SK-N-SH (cell line): ENCODE data around the gene STX3. TPM values are rescaled to one million over a fixed set of nuclear protein-coding genes. Genes with fewer than 3 reads are reported as not detected.
"Not testable (repeated sequence)": the region's sequence is repeated elsewhere in the genome, so short reads cannot be mapped to it uniquely, and the experiment has no call there.

Experiments used
- CTCF ChIA-PET: fragments of 300-600, 350-600 bp; formaldehyde crosslinking; extraction: SDS; loops from one replicate; lab custom pipeline; 2021; lab: Yijun Ruan, JAX
- POLR2A ChIA-PET: fragments of 350-600 bp; sonication (Branson Sonifier 250); formaldehyde crosslinking; extraction: SDS; loops from one replicate; lab custom pipeline; 2020; ENCODE audit warnings: antibody characterized with exemption, inconsistent platforms; lab: Yijun Ruan, JAX
- DNase-seq: peaks from one replicate; pipeline ENCODE4 v3.0.0; 2012
- H2AFZ ChIP-seq: fragments of 200-600 bp; sonication (generic); 2 replicates; pipeline ENCODE4 v1.8.1; 2016; ENCODE audit warnings: antibody characterized with exemption, mild to moderate bottlenecking, low read depth
- H3F3A ChIP-seq: fragments of 200-600 bp; sonication (generic); replicated peaks from 2 replicates; pipeline ENCODE3; 2016; ENCODE audit warnings: antibody characterized with exemption, mild to moderate bottlenecking; ENCODE audit not compliant: insufficient read depth
- H3K27ac ChIP-seq, 2 experiments: fragments of 200-500 bp in 1 of 2; fragments of 200-600 bp in 1 of 2; sonication (Bioruptor generic) in 1 of 2; sonication (generic), shearing (Covaris generic) in 1 of 2; 2 replicates each; pipeline versions ENCODE4 v1.5.1 to v1.6.1; 2014 to 2016; ENCODE audit warnings: low read depth in 2 of 2, inconsistent platforms in 1 of 2, low read length in 1 of 2, mild to moderate bottlenecking in 1 of 2, mixed read lengths in 1 of 2
- H3K27me3 ChIP-seq: fragments of 200-600 bp; sonication (generic), shearing (Covaris generic); 2 replicates; pipeline ENCODE4 v1.6.1; 2016; ENCODE audit warnings: mixed run types; ENCODE audit not compliant: insufficient read depth
- H3K36me3 ChIP-seq, 2 experiments: fragments of 200-500 bp in 1 of 2; fragments of 200-600 bp in 1 of 2; sonication (Bioruptor generic) in 1 of 2; sonication (generic) in 1 of 2; replicated peaks in 1 of 2; 2 replicates each; pipeline versions ENCODE3 to v1.5.1; 2014 to 2016; ENCODE audit warnings: low read length in 1 of 2, mild to moderate bottlenecking in 1 of 2; ENCODE audit not compliant: insufficient read depth in 2 of 2, control insufficient read depth in 1 of 2
- H3K4me1 ChIP-seq, 2 experiments: fragments of 200-500 bp in 1 of 2; fragments of 200-600 bp in 1 of 2; sonication (Bioruptor generic) in 1 of 2; sonication (generic), shearing (Covaris generic) in 1 of 2; 2 replicates each; pipeline versions ENCODE4 v1.5.1 to v1.6.1; 2014 to 2016; ENCODE audit warnings: low read depth in 1 of 2, low read length in 1 of 2, mixed run types in 1 of 2; ENCODE audit not compliant: insufficient read depth in 2 of 2, control insufficient read depth in 1 of 2
- H3K4me2 ChIP-seq: fragments of 200-600 bp; sonication (generic), shearing (Covaris generic); 2 replicates; pipeline ENCODE4 v1.6.1; 2017; ENCODE audit warnings: mixed run types
- H3K4me3 ChIP-seq, 2 experiments: fragments of 200-500 bp in 1 of 2; fragments of 200-600 bp in 1 of 2; sonication (Bioruptor generic) in 1 of 2; sonication (generic), shearing (Covaris generic) in 1 of 2; 2 replicates each; pipeline versions ENCODE4 v1.5.1 to v1.8.1; 2014 to 2016; ENCODE audit warnings: low read depth in 2 of 2, inconsistent platforms in 1 of 2, low read length in 1 of 2, mild to moderate bottlenecking in 1 of 2, mixed read lengths in 1 of 2, moderate library complexity in 1 of 2
- H3K79me2 ChIP-seq: fragments of 200-600 bp; sonication (generic); 2 replicates; pipeline ENCODE4 v1.8.1; 2017; ENCODE audit warnings: mild to moderate bottlenecking; ENCODE audit not compliant: insufficient read depth
- H3K9ac ChIP-seq: fragments of 200-600 bp; sonication (generic); 2 replicates; pipeline ENCODE4 v1.6.1; 2017; ENCODE audit warnings: mixed run types
- H3K9me2 ChIP-seq: fragments of 200-600 bp; sonication (generic); 2 replicates; pipeline ENCODE4 v1.6.1; 2017; ENCODE audit warnings: mixed run types
- H3K9me3 ChIP-seq: fragments of 200-600 bp; sonication (generic); 2 replicates; pipeline ENCODE4 v1.6.1; 2017; ENCODE audit warnings: mixed run types, mild to moderate bottlenecking, moderate library complexity
- H4K20me1 ChIP-seq: fragments of 200-600 bp; sonication (generic); 2 replicates; pipeline ENCODE4 v1.6.1; 2017; ENCODE audit warnings: mild to moderate bottlenecking, mixed run types; ENCODE audit not compliant: insufficient read depth
- CHD2 ChIP-seq: fragments of 150-350 bp; IDR thresholded peaks from 2 replicates; pipeline ENCODE4 v1.6.1; 2018; ENCODE audit warnings: low read length; ENCODE audit not compliant: partially characterized antibody
- ELF1 ChIP-seq: IDR thresholded peaks from 2 replicates; pipeline ENCODE4 v1.4.0; 2012
- EP300 ChIP-seq, 2 experiments: IDR thresholded peaks; 2 replicates each; pipeline versions ENCODE4 v1.4.0 to v1.6.1; 2012; ENCODE audit warnings: borderline replicate concordance in 1 of 2, low read depth in 1 of 2, low read length in 1 of 2
- EZH2phosphoT487 ChIP-seq: fragments of 200-600 bp; sonication (generic); IDR thresholded peaks from 2 replicates; pipeline ENCODE4 v1.6.1; 2017; ENCODE audit warnings: low read depth, mixed run types, mild to moderate bottlenecking, antibody characterized with exemption, moderate library complexity, borderline replicate concordance
- FOSL2 ChIP-seq: IDR thresholded peaks from 2 replicates; pipeline ENCODE4 v1.4.0; 2012; ENCODE audit warnings: low read depth, mild to moderate bottlenecking, moderate library complexity, borderline replicate concordance
- GABPA ChIP-seq: IDR thresholded peaks from 2 replicates; pipeline ENCODE4 v1.4.0; 2012; ENCODE audit warnings: low read depth, mild to moderate bottlenecking
- GATA2 ChIP-seq: sonication (generic); formaldehyde crosslinking; IDR thresholded peaks from 2 replicates; pipeline ENCODE4 v1.5.0; 2020; ENCODE audit warnings: mild to moderate bottlenecking, missing genetic modification reagents
- IRF3 ChIP-seq: fragments of 150-350 bp; IDR thresholded peaks from 2 replicates; pipeline ENCODE4 v1.6.1; 2016; ENCODE audit warnings: mild to moderate bottlenecking, low read depth, low read length
- JUND ChIP-seq: IDR thresholded peaks from 2 replicates; pipeline ENCODE4 v1.4.0; 2012
- NFIC ChIP-seq: IDR thresholded peaks from 2 replicates; pipeline ENCODE4 v1.4.0; 2012; ENCODE audit warnings: borderline replicate concordance
- PBX3 ChIP-seq: IDR thresholded peaks from 2 replicates; pipeline ENCODE4; 2012
- POLR2AphosphoS5 ChIP-seq: IDR thresholded peaks from 2 replicates; pipeline ENCODE4 v1.6.1; 2012; ENCODE audit warnings: low read depth, low read length
- REST ChIP-seq: IDR thresholded peaks from 2 replicates; pipeline ENCODE4 v1.6.1; 2012; ENCODE audit warnings: mild to moderate bottlenecking, low read depth, low read length, moderate library complexity
- RXRA ChIP-seq: IDR thresholded peaks from 2 replicates; pipeline ENCODE4 v1.4.0; 2012; ENCODE audit warnings: low read depth, mild to moderate bottlenecking, borderline replicate concordance
- YY1 ChIP-seq: IDR thresholded peaks from 2 replicates; pipeline ENCODE4 v1.4.0; 2012; ENCODE audit warnings: low read depth, mild to moderate bottlenecking
- ZBTB33 ChIP-seq: IDR thresholded peaks from 2 replicates; pipeline ENCODE4 v1.4.0; 2012; ENCODE audit warnings: low read depth, borderline replicate concordance
- WGBS: methylation state at CpG from one replicate; pipeline ENCODE4 v1.1.6; 2017; ENCODE audit warnings: low lambda C conversion rate; 5-methylcytosine and 5-hydroxymethylcytosine counted together
- polyA plus RNA-seq, 3 experiments: library from polyadenylated mRNA; depleted of rRNA; stranded (reverse); fragments of >200 nt; gene quantifications; 2 replicates each; pipeline ENCODE4 v1.2.3, GENCODE V29; 2012

Gene STX3
- polyA plus RNA-seq, 1 of the 3 experiments (the other 2 are of a cell fraction) = 21.4 TPM

GRCh38 chr11:59847626-59848025, 92.5 kb downstream of the STX3 start:
- Histone ChIP-seq H3K36me3 (no peaks in the 10 kb centered on the region), H3K9me3 (no peaks in the 10 kb centered on the region), H3K27ac (no peak overlapping the region), H3K4me3 (no peak overlapping the region), H3K9ac (no peak overlapping the region), H3F3A (no peaks in the 10 kb centered on the region), H3K9me2 (no peaks in the 10 kb centered on the region), H3K4me2 (no peak overlapping the region), H3K79me2 (no peaks in the 10 kb centered on the region), H4K20me1 (no peaks in the 10 kb centered on the region), H3K27me3 (peaks cover 3% of the 10 kb centered on the region; the same call in 1 of the 2 replicates), H2AFZ (no peak overlapping the region), H3K4me1 (no peaks in the 10 kb centered on the region)
- CTCF ChIA-PET = no interaction called here
- DNase-seq = no peak
- POLR2A ChIA-PET = no interaction called here
- 14% methylated on average over 3 of the region's 3 CpGs for WGBS
- no peak for TF ChIP-seq EZH2phosphoT487
- no peak for TF ChIP-seq NFIC
- no peak for TF ChIP-seq POLR2AphosphoS5
- no peak for TF ChIP-seq CHD2
- TF ChIP-seq YY1 = no peak
- TF ChIP-seq RXRA = no peak

- H3F3A ChIP-seq, H3K4me3 ChIP-seq, H3K9ac ChIP-seq, H3K9me2 ChIP-seq, POLR2A ChIA-PET, H3K36me3 ChIP-seq, CTCF ChIA-PET, H3K27ac ChIP-seq, H3K4me1 ChIP-seq, H3K79me2 ChIP-seq, H2AFZ ChIP-seq, H3K4me2 ChIP-seq, H3K9me3 ChIP-seq, H4K20me1 ChIP-seq, H3K27me3 ChIP-seq, DNase-seq: not testable (repeated sequence)
- 26% methylated on average over 6 of the region's 6 CpGs for WGBS
These were observed 93.3 kb downstream of the STX3 start for GRCh38 chr11:59848439-59848838.

GRCh38 chr11:59849129-59849528, 94.0 kb downstream of the STX3 start:
- H3K36me3 ChIP-seq = no peaks in the 10 kb centered on the region
- H3K27me3 ChIP-seq = peaks cover 8% of the 10 kb centered on the region; the same call in 1 of the 2 replicates
- no peak overlapping the region for H3K4me3 ChIP-seq
- no peak overlapping the region for H2AFZ ChIP-seq
- DNase-seq = no peak
- H3K4me1 ChIP-seq = no peaks in the 10 kb centered on the region
- H3K79me2 ChIP-seq = no peaks in the 10 kb centered on the region
- no peaks in the 10 kb centered on the region for H4K20me1 ChIP-seq
- 5% methylated on average over 2 of the region's 2 CpGs for WGBS
- H3K9me2 ChIP-seq = no peaks in the 10 kb centered on the region
- CTCF ChIA-PET = no interaction called here
- no peak overlapping the region for H3K9ac ChIP-seq
- no peaks in the 10 kb centered on the region for H3F3A ChIP-seq
- POLR2A ChIA-PET = no interaction called here
- H3K27ac ChIP-seq = no peak overlapping the region
- no peaks in the 10 kb centered on the region for H3K9me3 ChIP-seq
- H3K4me2 ChIP-seq = no peak overlapping the region
- TF ChIP-seq EP300 (IDR thresholded peaks at IDR 0.05; ENCODE audit: borderline replicate concordance in 1 of 2, low read depth in 1 of 2, low read length in 1 of 2) (no peak), IRF3 (no peak), GABPA (no peak), JUND (no peak), ZBTB33 (no peak), PBX3 (no peak), FOSL2 (no peak), YY1 (no peak), GATA2 (CRISPR knock-in tag) (no peak), REST (no peak), ELF1 (no peak)
